Adipose tissue (tissue), 3 donors: ENCODE measurements around the gene KLC4. TPM values are rescaled to one million over a fixed set of nuclear protein-coding genes. Genes with fewer than 3 reads are reported as not detected.
"Not testable (repeated sequence)": the region's sequence is repeated elsewhere in the genome, so short reads cannot be mapped to it uniquely, and the experiment has no call there.

Source experiments
- H3K27ac ChIP-seq: one replicate; pipeline ENCODE4 v1.5.1; 2013; ENCODE audit warnings: low read depth, low read length
- WGBS, 3 donors: extraction: QIAGEN DNeasy Blood & Tissue Kit; methylation state at CpG; one replicate each; pipeline ENCODE4 v1.1.7; 2013; 5-methylcytosine and 5-hydroxymethylcytosine counted together
- polyA plus RNA-seq, 3 donors: library from polyadenylated mRNA; stranded (reverse); fragments of 200-250 nt; gene quantifications; one replicate each; pipeline ENCODE4 v1.2.3, GENCODE V29; 2013
- donor health status: healthy with polysubstance abuse.
- donor health status: Bipolar disorder and iron deficiency.
- donor health status: healthy.

The KLC4 gene
- polyA plus RNA-seq, 3 donors = 15.1 to 25.6 (median 17.8) TPM

DNA sequence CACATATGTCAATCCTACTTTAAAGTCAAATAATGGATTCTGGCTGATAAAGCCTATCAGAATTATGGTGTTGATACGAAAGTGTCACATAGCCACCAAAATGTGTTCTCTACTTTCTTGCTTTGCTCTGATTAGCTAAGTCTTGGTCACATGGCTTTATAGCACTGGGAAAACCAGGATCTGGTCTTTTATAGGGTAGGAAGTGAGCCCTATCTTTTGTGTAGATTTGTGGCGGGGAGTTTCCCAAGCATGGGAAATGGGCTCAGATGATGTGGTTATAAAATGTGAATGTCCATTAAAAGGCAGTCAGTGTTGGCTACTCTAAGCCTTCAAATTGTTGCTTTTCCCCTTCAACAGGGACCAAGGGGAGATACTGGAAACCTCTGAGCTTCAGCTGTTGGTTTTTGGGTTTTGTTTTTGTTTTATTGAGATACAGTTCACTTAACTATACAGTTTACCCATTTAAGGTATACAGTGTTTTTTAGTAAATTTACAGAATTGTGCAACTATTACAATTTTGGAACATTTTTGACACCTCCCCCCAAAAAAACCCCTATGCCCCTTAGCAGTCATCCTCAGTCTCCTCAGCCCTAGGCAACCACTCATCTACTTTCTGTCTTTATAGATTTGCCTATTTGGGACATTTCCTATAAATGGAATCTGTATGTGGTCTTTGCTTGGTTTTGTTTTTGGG is 25.8 kb upstream of the KLC4 start:
- H3K27ac ChIP-seq = no peak overlapping the region
- WGBS, 3 donors = 81 to 86% (median 84%) methylated on average over 2 of the region's 2 CpGs

DNA sequence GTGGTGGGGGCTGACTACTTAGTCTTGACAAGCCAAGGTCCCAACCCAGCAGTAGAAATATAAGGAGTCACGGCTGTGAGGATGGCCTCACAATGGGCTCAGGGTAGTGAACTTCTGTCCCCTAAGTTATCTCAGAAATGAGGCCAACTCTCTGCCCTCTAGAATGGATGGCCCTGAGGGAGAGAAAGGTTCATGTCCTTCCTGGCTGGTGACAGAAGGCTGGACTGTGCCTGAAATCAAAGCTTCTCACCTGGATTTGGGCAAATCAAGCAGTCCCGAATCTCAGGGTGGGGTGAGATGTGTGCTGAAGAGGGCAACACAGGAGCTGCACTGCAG is 25.3 kb upstream of the KLC4 start:
- no peak overlapping the region for H3K27ac ChIP-seq
- 85 to 92% (median 87%) methylated on average over 2 of the region's 2 CpGs for WGBS, 3 donors

DNA sequence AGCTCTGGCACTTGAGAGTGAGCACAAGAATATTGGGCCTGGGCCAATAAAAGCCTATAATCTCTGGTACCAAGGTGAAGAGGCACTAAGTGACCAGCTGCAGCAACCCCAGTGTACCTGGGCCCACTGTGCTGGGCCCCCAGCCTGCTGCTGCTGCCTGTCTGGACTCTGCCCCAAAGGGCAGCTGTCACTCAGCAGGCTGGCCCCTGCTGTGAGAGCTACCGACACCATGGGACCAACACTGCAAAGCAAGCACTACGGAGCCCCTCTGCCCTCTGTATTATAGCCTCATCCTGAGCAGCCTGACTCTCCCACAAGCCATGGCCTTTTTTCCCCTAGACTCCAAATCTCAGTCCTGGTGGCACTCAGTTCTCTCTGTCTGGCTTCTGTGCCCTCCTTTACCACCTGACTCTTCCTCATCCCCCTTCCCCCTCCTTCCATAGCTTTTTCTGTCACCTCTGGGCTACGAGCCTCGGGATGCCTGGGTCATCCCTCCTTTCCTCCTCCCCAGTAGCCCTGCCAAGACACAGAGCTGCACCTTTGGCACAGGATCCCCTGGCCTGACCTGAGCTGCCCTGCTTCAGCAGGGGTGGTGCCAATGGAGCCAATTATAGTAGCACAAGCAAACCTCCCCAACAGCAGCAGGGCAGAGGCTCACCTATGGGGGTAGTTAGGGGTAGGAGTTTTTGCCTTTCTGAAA is 23.8 kb upstream of the KLC4 start:
- 58 to 74% (median 61%) methylated on average over 4 of the region's 4 CpGs for WGBS, 3 donors
- no peak overlapping the region for H3K27ac ChIP-seq

DNA sequence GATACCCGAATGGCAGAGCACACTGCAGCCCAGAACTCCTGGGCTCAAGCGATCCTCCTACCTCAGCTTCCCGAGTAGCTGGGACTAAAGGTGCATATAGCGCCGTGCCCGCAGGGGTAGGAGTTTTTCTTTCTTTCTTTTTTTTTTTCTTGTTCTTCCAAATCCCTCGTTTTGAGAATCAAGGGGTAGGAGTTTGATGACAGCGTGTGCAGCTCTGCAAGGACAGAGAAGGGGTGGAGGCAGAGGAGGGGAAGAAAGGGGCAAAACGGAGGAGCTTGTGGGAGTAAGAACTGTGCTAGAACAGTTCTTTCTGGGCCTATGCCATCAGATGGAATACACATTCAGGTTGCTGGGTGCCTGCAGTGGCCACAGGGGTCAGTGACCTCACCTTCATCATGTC is 22.7 kb upstream of the KLC4 start:
- WGBS, 3 donors = 91 to 94% (median 93%) methylated on average over 9 of the region's 9 CpGs
- no peak overlapping the region for H3K27ac ChIP-seq

DNA sequence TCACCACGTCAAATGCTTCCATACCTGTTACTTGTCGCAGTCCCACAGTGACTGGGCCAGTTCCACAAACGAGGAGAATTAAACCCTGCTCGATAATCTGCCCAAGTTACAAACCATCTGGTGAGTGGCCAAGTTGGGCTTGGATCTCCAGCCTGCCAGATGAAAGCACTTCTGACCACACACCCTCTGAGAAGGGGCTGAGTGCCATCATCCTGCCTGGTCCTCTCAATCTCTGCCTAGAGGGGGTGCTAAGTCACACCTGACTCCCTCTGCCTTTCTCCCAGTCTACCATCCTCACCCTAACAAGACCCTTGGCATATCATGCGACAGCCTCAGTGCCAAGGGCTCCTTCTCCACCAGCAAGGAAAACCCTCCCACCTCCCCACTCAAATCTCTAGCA is 22.2 kb upstream of the KLC4 start:
- 84 to 89% (median 88%) methylated on average over 5 of the region's 5 CpGs for WGBS, 3 donors

DNA sequence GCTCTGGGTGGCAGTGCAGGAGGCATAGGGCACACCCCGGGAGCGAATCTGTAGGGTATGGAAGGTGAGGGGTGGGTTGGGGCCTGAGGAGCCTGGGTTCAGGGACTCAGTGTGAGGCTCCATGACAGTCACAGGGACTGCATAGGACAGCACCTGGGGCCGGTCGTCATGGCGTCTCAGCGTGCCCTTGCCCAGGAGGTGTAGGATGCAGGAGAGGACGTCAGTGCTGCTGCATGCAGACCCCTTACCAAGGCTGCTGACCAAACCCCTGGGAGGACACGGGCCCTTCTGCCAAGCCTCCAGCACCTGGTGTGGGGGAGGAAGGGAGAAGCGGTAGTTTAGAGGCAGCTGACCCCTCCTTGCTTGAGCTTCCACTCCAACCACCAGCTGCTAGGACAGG is 21.7 kb upstream of the KLC4 start:
- no peak overlapping the region for H3K27ac ChIP-seq
- WGBS, 3 donors = 88 to 90% (median 89%) methylated on average over 9 of the region's 9 CpGs

More for the DNA sequence above, 22.2 kb upstream of the KLC4 start:
- no peak overlapping the region for H3K27ac ChIP-seq

DNA sequence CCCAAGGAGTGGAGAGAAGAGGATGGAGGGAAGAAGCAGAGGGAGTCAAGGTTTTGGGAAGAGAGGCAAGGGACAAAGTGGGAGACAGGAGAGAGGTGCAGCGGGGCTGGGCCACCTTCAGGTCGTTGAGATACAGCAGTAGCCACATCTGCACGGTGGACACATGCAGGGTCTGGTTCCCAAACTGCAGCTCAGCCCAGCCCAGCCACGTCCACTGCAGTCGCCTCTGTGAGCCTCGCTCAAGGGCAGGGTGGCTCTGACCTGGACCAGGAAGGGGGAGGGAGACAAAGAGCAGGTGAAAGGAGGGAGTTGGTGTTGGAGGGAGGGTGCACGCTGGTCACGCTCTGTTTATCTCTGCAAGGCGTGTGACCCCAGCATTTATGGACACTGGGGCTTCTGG is 20.7 kb upstream of the KLC4 start:
- H3K27ac ChIP-seq = no peak overlapping the region
- WGBS, 3 donors = 85 to 93% (median 87%) methylated on average over 9 of the region's 9 CpGs

DNA sequence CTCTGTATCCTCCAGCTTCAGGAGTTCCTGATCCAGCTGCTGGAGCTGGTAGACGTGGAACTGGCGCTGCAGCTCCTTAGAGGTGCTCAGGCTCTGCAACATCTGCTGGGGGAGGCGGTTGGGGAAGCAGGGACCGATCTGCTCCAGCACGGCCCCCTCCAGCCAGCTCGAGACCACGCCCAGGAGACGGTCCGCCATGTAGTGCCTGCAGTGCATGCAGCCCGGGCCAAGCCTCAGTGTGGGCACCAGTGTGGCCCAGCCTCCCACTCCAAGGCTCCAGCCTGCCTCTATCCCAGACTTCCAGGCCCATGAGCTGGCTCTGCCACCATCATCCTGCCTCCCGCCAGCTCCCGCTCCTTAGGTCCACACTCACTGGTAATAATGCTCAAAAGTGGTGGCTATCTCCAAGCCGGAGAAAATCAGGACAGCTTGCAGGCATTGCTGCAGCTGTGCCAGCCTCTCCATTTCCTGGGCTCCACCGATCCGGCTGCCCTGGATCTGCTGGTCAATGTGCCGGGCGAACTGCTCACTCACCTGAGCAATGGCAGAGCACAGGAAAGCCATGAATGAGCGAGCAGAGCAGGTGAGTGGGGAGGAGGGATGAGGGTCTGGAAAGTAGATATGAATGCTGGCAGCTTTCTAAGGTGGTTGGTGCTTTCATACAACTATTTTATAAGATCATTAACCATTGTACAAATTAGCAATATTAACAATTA is 18.7 kb upstream of the KLC4 start:
- 94 to 95% (median 94%) methylated on average over 18 of the region's 18 CpGs for WGBS, 3 donors
- H3K27ac ChIP-seq = no peak overlapping the region

DNA sequence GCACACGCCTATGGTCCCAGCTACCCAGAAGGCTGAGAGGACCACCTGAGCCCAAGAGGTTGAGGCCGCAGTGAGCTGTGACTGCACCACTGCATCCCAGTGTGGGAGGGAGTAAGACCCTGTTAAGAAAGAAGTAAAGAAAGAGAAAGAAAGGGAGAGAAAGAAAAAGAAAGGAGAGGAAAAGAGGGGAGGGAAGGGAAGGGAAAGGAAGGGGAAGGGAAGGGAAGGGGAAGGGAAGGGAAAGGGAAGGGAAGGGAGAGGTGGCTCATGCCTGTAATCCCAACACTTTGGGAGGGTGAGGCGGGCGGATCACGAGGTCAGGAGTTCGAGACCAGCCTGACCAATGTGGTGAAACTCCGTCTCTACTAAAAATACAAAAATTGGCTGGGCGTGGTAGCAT is 18.0 kb upstream of the KLC4 start:
- not testable (repeated sequence) for H3K27ac ChIP-seq
- 92 to 95% (median 94%) methylated on average over 5 to 8 of the region's 8 CpGs for WGBS, 3 donors

DNA sequence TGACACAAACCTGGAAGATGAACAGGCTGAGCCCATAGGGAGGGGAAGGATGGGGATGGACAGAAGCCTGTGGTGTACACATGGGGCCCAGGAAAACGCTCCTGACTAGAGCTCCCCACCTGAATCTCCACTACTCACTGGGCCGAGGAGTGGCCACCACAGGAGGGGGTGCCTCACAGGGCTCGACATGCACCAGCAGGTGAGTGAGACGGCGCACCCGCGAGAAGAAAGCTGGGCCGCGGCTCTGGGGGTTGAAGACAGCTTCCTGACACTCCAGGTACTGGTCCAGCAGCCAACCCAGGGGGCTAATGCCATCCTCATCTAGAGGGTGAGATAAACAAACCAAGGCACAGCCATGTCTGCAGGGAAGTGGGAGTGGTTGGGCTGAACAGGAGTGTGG is 16.1 kb upstream of the KLC4 start:
- H3K27ac ChIP-seq = no peak overlapping the region
- WGBS, 3 donors = 92 to 94% (median 94%) methylated on average over 9 of the region's 9 CpGs

DNA sequence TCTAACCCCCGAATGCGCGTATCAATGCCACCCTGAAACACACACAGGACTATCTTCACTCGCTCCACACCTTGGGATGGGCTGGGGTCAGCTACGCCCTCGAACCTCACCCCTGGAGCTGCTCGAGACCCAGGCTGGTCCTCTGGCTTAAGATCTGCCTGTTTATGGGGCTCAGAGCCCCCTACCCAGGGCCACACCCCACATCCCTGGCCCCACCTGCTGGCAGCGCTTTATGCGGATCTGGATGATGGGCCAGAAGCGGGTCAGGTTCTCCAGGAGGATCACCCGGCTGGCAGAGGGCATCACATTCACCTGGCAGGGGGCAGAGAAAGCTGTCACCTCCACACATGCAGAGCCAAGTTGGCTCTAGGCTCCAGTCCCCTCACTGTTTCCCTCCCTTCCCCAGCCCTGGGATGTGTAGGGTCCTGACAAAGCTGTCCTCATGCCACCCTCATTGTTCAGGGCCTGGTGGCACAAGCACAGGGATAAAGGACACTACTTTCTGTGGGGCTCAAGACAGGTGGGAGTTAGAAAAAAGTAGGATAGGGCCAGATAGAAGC is 14.0 kb upstream of the KLC4 start:
- no peak overlapping the region for H3K27ac ChIP-seq
- 93 to 95% (median 94%) methylated on average over 11 of the region's 11 CpGs for WGBS, 3 donors

DNA sequence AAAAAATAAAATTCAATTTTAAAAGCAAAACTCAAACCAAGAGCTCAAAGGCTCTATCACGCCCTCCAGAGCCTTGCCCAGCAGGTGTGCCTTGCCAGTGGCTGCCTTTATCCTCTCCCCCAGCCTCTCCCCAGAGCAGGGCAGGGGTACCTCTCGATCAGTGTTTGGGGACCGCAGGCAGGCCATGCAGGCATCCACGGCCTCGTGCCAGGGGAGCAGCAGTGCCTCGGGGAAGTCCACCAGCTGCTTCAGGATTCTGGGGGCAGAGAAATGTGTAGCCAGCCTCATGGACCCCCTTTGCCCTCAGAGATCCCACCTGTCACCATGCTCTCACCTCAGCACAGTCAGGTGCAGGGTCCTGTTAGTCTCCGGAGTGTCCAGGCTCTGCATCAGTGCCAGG is 11.4 kb upstream of the KLC4 start:
- 90 to 91% (median 90%) methylated on average over 7 of the region's 7 CpGs for WGBS, 3 donors
- no peak overlapping the region for H3K27ac ChIP-seq

DNA sequence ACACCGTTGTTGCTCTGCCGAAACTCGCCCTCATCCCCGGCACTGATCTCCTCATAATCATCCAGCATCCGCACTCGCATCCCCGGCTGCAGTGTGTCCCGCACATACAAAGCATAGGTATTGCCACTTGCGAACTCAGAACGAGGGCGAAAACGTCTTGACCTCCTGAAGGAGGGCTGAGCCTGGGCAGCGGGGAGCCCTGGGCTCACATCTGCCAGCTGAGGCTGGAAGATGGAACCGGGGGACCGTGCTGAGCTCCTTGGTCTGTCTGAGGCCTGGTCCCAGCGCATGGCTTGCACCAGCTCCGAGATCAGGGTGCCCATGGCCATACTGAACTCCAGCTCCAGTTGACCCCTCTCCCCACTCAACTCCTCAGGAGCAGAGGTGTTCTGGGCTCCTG is 8.4 kb upstream of the KLC4 start:
- no peak overlapping the region for H3K27ac ChIP-seq
- 93 to 97% (median 95%) methylated on average over 17 of the region's 17 CpGs for WGBS, 3 donors

DNA sequence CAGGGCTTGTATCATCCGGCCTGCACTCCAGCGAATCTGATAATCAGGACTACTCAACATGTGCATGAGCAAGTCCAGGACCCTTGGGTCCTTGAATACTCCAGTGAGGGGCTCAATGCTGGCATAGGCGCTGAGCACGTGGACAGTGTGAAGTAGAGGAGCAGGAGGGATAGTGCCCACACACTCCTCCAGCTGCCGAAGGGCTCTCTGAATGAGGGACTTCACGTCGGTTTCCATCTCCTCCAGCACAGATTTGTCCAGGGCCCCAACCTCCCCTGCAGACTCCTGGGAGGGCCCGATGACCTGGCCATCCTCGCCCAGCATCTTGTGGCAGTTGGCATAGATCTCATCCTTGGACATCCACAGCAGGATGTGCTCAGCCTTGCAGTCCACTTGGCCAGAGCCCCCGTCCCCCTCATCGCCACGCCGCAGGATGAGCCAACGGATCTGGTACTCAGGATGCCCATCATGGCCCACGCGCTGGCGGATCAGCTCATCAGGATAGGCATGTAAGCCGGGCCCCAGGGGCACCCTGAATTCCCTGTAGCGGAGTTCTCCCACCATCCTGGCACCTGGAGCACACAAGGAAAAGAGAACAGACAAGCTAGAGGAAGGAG is 7.1 kb upstream of the KLC4 start:
- H3K27ac ChIP-seq = no peak overlapping the region
- 84 to 91% (median 90%) methylated on average over 19 of the region's 19 CpGs for WGBS, 3 donors

DNA sequence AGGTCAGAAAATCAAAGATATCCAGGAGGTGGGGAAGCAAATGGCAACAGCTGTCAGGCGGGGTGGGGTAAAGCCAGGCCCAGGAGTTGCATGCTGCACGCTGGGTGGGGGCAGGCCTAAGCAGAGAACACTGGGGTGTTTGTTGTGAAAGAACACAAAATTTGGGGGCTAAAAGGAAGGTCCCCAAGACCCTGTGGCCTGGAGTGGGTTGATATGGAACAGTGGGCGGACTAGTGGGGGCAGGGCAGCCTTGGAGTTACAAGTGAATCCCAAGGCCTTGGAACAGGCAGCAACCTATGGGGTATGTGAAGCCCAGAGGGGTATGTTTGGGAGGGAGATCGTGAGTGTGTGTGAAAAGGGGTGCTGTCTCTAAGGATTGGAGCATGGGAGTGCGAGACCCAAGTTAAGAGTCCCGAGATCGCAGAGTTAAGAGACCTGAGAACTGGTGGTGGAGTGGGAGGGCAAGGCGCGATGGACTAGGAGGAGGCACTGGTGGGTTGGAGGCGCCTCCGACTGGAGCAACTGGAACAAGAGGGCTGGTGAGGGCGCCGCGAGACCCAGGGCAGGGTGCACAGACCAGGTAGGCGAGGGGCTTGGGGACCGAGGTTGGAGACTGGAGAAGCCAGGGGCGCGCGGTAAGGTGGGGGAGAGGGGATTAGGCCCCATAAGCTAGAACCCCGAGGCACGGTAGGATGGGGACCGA is 6.4 kb upstream of the KLC4 start:
- WGBS, 3 donors = 9 to 21% (median 15%) methylated on average over 22 of the region's 22 CpGs

DNA sequence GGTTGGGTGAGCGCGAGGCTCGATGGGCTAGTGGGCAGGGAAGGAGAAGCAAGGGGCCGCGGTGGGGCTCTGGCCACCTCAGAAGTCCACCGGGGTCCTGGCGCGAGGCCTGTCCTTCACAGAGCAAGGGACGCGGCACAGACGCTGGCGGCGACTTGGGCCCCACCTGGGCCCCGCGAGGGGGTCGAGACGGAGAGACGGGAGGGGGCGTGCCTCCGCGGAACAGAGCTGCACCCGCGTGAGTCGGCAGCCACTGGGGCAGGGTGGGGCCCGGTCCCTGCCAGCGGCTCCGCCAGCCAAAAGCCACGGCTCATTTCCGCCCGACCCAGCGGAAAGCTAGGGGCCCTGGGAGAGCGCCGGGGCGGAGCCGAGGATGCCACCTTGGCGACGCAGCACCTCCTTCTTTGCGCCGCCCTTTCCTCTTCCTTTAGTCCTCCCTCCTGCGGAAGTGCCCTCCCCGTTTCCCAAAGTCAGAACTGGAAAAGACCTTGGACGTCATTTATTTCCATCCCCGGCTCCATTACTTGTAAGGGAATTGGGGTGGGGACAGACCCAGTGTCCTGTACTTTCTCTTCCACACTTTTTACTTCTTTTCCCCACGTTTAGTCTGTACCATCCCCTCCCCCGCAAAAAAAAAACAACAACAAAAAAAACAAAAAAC is 5.8 kb upstream of the KLC4 start, which contains the start of gene CUL7:
Gene CUL7, minus strand, starts transcription at position 307 of the 661 bp plus-strand sequence. CDS start 1,063 bp downstream, outside the sequence.
- WGBS, 3 donors = 1 to 2% (median 1%) methylated on average over 42 to 45 of the region's 45 CpGs
- no peak within 1 kb of the TSS for H3K27ac ChIP-seq

More for the DNA sequence above, 6.4 kb upstream of the KLC4 start:
- no peak overlapping the region for H3K27ac ChIP-seq

DNA sequence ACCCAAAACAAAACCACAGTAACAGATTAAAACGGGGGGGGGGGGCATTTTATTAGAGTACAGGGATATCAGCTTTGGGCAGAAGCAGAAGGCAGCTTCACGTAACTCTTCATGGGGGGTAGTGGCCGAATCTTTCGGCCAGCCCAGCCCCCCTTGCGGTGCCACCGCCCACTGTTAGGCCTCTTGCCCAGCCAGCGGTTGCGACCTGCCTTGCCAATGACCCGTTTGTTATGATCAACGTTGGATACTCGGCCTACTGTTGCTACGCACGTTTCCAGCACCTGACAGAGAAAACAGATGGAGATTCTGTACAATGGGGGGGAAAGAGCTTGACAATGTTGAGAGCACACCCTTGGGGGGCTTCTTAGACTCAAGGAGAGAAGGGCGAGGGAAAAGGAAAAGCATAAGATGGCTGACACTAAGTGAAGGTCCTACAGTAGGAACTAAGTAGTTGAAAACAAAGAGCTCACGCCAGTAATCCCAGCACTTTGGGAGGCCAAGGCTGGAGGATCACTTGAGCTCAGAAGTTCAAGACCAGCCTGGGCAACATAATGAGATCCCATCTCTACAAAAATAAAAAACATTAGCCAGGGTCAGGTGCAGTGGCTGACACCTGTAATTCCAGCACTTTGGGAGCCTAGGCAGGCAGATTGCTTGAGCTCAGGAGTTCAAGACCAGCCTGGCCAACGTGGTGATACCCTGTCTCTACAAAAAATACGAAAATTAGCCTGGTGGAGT is 5.1 kb upstream of the KLC4 start:
- 66 to 71% (median 68%) methylated on average over 17 of the region's 17 CpGs for WGBS, 3 donors
- H3K27ac ChIP-seq = no peak overlapping the region
